SU-DHL-6 (cell line): ENCODE measurements around the gene KRT79.

Source experiments
- H2AFZ ChIP-seq: fragments of 200-600 bp; sonication (generic); 2 replicates; pipeline ENCODE4 v1.6.1; 2014; ENCODE audit warnings: low read depth, mild to moderate bottlenecking, moderate library complexity, mixed read lengths, antibody characterized with exemption, low read length; ENCODE audit not compliant: severe bottlenecking
- H3F3A ChIP-seq: fragments of 200-600 bp; shearing (Covaris generic); 2 replicates; pipeline ENCODE4 v1.6.0; 2016; ENCODE audit warnings: antibody characterized with exemption, mild to moderate bottlenecking; ENCODE audit not compliant: insufficient read depth
- H3K27ac ChIP-seq: fragments of 200-600 bp; sonication (generic); 2 replicates; pipeline ENCODE4 v1.5.1; 2016; ENCODE audit warnings: low read depth, mild to moderate bottlenecking, low read length, moderate library complexity, mixed read lengths
- H3K27me3 ChIP-seq: fragments of 200-600 bp; sonication (generic), shearing (Covaris generic); 2 replicates; pipeline ENCODE4 v1.6.0; 2014; ENCODE audit warnings: mild to moderate bottlenecking, low read length
- H3K36me3 ChIP-seq: fragments of 200-600 bp; sonication (generic); 2 replicates; pipeline ENCODE4 v1.6.1; 2014; ENCODE audit warnings: mild to moderate bottlenecking, low read length, mixed read lengths
- H3K4me2 ChIP-seq: fragments of 300-600, 200-600 bp; shearing (Covaris generic), sonication (generic); 2 replicates; pipeline ENCODE4 v1.6.0; 2014; ENCODE audit warnings: low read length, low read depth, mild to moderate bottlenecking; ENCODE audit not compliant: poor library complexity, severe bottlenecking
- H3K4me3 ChIP-seq: fragments of 200-600 bp; sonication (generic); 2 replicates; pipeline ENCODE4 v1.5.1; 2014; ENCODE audit warnings: antibody characterized with exemption, low read length, mild to moderate bottlenecking, mixed read lengths; ENCODE audit not compliant: insufficient read depth, poor library complexity, severe bottlenecking
- H3K79me2 ChIP-seq: fragments of 200-600 bp; sonication (generic); 2 replicates; pipeline ENCODE4 v1.6.1; 2014; ENCODE audit warnings: mild to moderate bottlenecking, low read length, moderate library complexity; ENCODE audit not compliant: insufficient read depth
- H3K9ac ChIP-seq: fragments of 200-600 bp; sonication (generic); 2 replicates; pipeline ENCODE4 v1.7.0; 2014; ENCODE audit warnings: mild to moderate bottlenecking, low read length
- H3K9me2 ChIP-seq: fragments of 200-600 bp; sonication (generic); replicated peaks from 2 replicates; pipeline ENCODE4 v1.6.1; 2014; ENCODE audit warnings: low read length; ENCODE audit not compliant: insufficient read depth
- H3K9me3 ChIP-seq: fragments of 200-600 bp; sonication (generic); 2 replicates; pipeline ENCODE4 v1.6.1; 2014; ENCODE audit warnings: low read length, mixed read lengths; ENCODE audit not compliant: insufficient read depth
- H4K20me1 ChIP-seq: fragments of 200-600 bp; sonication (generic); 2 replicates; pipeline ENCODE4 v1.6.1; 2014; ENCODE audit warnings: low read depth, mild to moderate bottlenecking, antibody characterized with exemption, low read length, moderate library complexity, mixed read lengths
- CTCF ChIP-seq: fragments of 200-600 bp; sonication (generic); IDR thresholded peaks from one replicate; pipeline ENCODE4 v1.5.1; 2017; ENCODE audit warnings: antibody characterized with exemption, mild to moderate bottlenecking, low read length, moderate library complexity; ENCODE audit not compliant: insufficient read depth, poor library complexity, severe bottlenecking
- EZH2phosphoT487 ChIP-seq: fragments of 200-600 bp; sonication (generic), shearing (Covaris generic); conservative IDR thresholded peaks from 2 replicates; pipeline ENCODE4 v1.6.1; 2018; ENCODE audit warnings: mild to moderate bottlenecking, antibody characterized with exemption, low read length, moderate library complexity, mixed read lengths

Gene KRT79

GRCh38 chr12:52815161-52815560 is 18.9 kb downstream of the KRT79 start:
- H3K9ac ChIP-seq = no peak overlapping the region
- H3F3A ChIP-seq = no peaks in the 10 kb centered on the region
- H3K4me2 ChIP-seq = no peak overlapping the region
- H3K9me3 ChIP-seq = no peaks in the 10 kb centered on the region
- no peaks in the 10 kb centered on the region for H4K20me1 ChIP-seq
- no peaks in the 10 kb centered on the region for H3K36me3 ChIP-seq
- no peaks in the 10 kb centered on the region for H3K79me2 ChIP-seq
- TF ChIP-seq EZH2phosphoT487 = no peak
- no peak for TF ChIP-seq CTCF
- H3K27me3 ChIP-seq = no peaks in the 10 kb centered on the region
- H3K4me3 ChIP-seq = no peak overlapping the region
- H2AFZ ChIP-seq = no peak overlapping the region
- H3K9me2 ChIP-seq = no peaks in the 10 kb centered on the region
- H3K27ac ChIP-seq = no peak overlapping the region

DNA sequence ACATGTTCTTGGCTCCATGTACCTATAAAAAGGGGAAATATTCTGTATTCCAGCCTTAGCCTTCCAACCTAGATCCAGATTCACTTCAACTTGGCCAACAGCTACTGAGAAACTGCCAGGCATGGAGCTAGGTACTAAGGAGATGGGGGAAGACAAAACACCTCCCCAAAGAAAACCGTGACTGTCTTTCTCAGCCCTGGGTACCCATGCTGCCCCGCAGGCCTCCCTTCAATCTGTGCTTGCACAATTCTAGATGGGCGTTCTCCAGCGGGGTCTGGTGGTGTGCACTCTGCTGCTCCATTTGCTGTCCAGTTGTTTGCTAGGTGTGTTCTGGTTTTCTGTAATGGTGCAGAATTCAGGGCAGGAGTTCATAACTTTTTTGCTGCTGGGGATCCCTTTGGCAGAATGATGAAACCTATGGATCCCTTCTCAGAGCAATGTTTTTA is 19.4 kb downstream of the KRT79 start:
- Histone ChIP-seq H4K20me1 (no peaks in the 10 kb centered on the region), H3K4me2 (no peak overlapping the region), H3K36me3 (no peaks in the 10 kb centered on the region), H3K9me2 (no peaks in the 10 kb centered on the region), H2AFZ (no peak overlapping the region), H3K79me2 (no peaks in the 10 kb centered on the region), H3K27ac (no peak overlapping the region), H3K9ac (no peak overlapping the region), H3F3A (no peaks in the 10 kb centered on the region), H3K4me3 (no peak overlapping the region), H3K9me3 (no peaks in the 10 kb centered on the region), H3K27me3 (no peaks in the 10 kb centered on the region)
- TF ChIP-seq EZH2phosphoT487 (no peak), CTCF (no peak)

- H3K79me2 ChIP-seq = no peaks in the 10 kb centered on the region
- H3K4me2 ChIP-seq = no peak within 1 kb of the TSS
- H3K9me2 ChIP-seq = no peaks in the 10 kb centered on the region
- no peaks in the 10 kb centered on the region for H3K27me3 ChIP-seq
- TF ChIP-seq EZH2phosphoT487 (no peak), CTCF (no peak)
- no peaks in the 10 kb centered on the region for H4K20me1 ChIP-seq
- no peak within 1 kb of the TSS for H3K9ac ChIP-seq
- no peaks in the 10 kb centered on the region for H3K9me3 ChIP-seq
- no peak within 1 kb of the TSS for H3K27ac ChIP-seq
- no peak within 1 kb of the TSS for H2AFZ ChIP-seq
- H3K36me3 ChIP-seq = no peaks in the 10 kb centered on the region
- H3K4me3 ChIP-seq = no peak within 1 kb of the TSS
- no peaks in the 10 kb centered on the region for H3F3A ChIP-seq
These were observed 20.0 kb downstream of the KRT79 start, which contains the start of gene KRT4 for GRCh38 chr12:52813885-52814709. TSS of gene KRT4 (minus strand) at chr12:52814116. CDS start at chr12:52814058, 58 bp downstream.
